Stimulated activated CD4-positive, alpha-beta T cell treated with anti-CD3 and anti-CD28 coated beads, TNF-alpha, amount 100 ng/mL, for 4 hours (primary cell): ENCODE data around the gene STON2.

Experiments used
- DNase-seq, 3 experiments: peaks; one replicate each; pipeline ENCODE4 v3.0.0-alpha.2; 2020; ENCODE audit warnings: low read depth in 3 of 3

STON2 gene

GRCh38 chr14:81336009-81336408 is 64.1 kb downstream of the STON2 start:
- no peak for DNase-seq

GRCh38 chr14:81332725-81333124 is 67.4 kb downstream of the STON2 start:
- no peak for DNase-seq

- DNase-seq = no peak
Observed at GRCh38 chr14:81331229-81332021, 68.7 kb downstream of the STON2 start.

GRCh38 chr14:81330619-81331122 is 69.5 kb downstream of the STON2 start:
- DNase-seq = no peak

- DNase-seq = no peak
Observed at GRCh38 chr14:81329640-81330381, 70.3 kb downstream of the STON2 start.

- DNase-seq = no peak
Observed at GRCh38 chr14:81326451-81326850, 73.7 kb downstream of the STON2 start.

- no peak for DNase-seq
Observed at GRCh38 chr14:81324011-81324410, 76.1 kb downstream of the STON2 start.

- no peak for DNase-seq
Observed at GRCh38 chr14:81323093-81323492, 77.0 kb downstream of the STON2 start.

- no peak for DNase-seq
Observed at GRCh38 chr14:81319946-81320345, 80.2 kb downstream of the STON2 start.

- no peak for DNase-seq
Observed at GRCh38 chr14:81319314-81319713, 80.8 kb downstream of the STON2 start.

GRCh38 chr14:81315341-81315740 is 84.8 kb downstream of the STON2 start:
- DNase-seq = no peak

- DNase-seq = no peak
Observed at GRCh38 chr14:81314443-81315175, 85.5 kb downstream of the STON2 start.

- no peak for DNase-seq
Observed at GRCh38 chr14:81313775-81314429, 86.2 kb downstream of the STON2 start.

- no peak for DNase-seq
Observed at GRCh38 chr14:81313200-81313599, 86.9 kb downstream of the STON2 start.

GRCh38 chr14:81312289-81312876 is 87.7 kb downstream of the STON2 start:
- DNase-seq = no peak

GRCh38 chr14:81311778-81312177 is 88.3 kb downstream of the STON2 start:
- no peak for DNase-seq

- no peak for DNase-seq
Observed at GRCh38 chr14:81311141-81311540, 89.0 kb downstream of the STON2 start.

- DNase-seq = no peak
Observed at GRCh38 chr14:81310606-81311005, 89.5 kb downstream of the STON2 start.

- DNase-seq = no peak
Observed at GRCh38 chr14:81309511-81309910, 90.6 kb downstream of the STON2 start.

GRCh38 chr14:81305743-81306142 is 94.4 kb downstream of the STON2 start:
- no peak for DNase-seq

GRCh38 chr14:81305065-81305464 is 95.1 kb downstream of the STON2 start:
- no peak for DNase-seq
